OCI-LY3 (cell line): ENCODE measurements around the gene NNMT.

ENCODE experiments used
- H2AFZ ChIP-seq: fragments of 200-600, 300-600 bp; shearing (Covaris generic); 2 replicates; pipeline ENCODE4 v1.6.0; 2014; ENCODE audit warnings: antibody characterized with exemption, low read depth, low read length
- H3K27ac ChIP-seq: fragments of 200-600, 300-600 bp; sonication (generic); 2 replicates; pipeline ENCODE4 v1.5.1; 2014; ENCODE audit warnings: mild to moderate bottlenecking, low read length, moderate library complexity, mixed read lengths
- H3K27me3 ChIP-seq: fragments of 200-600, 300-600 bp; sonication (generic); 2 replicates; pipeline ENCODE4 v1.6.1; 2014; ENCODE audit warnings: low read depth, low read length, mixed read lengths
- H3K36me3 ChIP-seq: fragments of 200-600, 300-600 bp; sonication (generic); replicated peaks from 2 replicates; pipeline ENCODE3; 2014; ENCODE audit warnings: low read depth, low read length, mixed read lengths
- H3K4me1 ChIP-seq: fragments of 300-600, 200-600 bp; sonication (generic); 2 replicates; pipeline ENCODE4 v1.6.1; 2014; ENCODE audit warnings: low read length, mixed read lengths
- H3K4me2 ChIP-seq: fragments of 200-600, 300-600 bp; sonication (generic); 2 replicates; pipeline ENCODE4 v1.6.1; 2014; ENCODE audit warnings: low read length, mixed read lengths
- H3K4me3 ChIP-seq: fragments of 300-600, 200-600 bp; sonication (generic); 2 replicates; pipeline ENCODE4 v1.5.1; 2014; ENCODE audit warnings: antibody characterized with exemption, mild to moderate bottlenecking, low read length, moderate library complexity
- H3K79me2 ChIP-seq: fragments of 300-600, 200-600 bp; shearing (Covaris generic); 2 replicates; pipeline ENCODE4 v1.6.1; 2014; ENCODE audit warnings: mild to moderate bottlenecking, low read length, mixed read lengths
- H3K9ac ChIP-seq: fragments of 300-600, 200-600 bp; shearing (Covaris generic); 2 replicates; pipeline ENCODE4 v1.6.0; 2014; ENCODE audit warnings: mild to moderate bottlenecking, low read length, moderate library complexity
- H3K9me3 ChIP-seq: fragments of 200-600, 300-600 bp; shearing (Covaris generic); 2 replicates; pipeline ENCODE4 v1.6.1; 2014; ENCODE audit warnings: low read length, mixed read lengths; ENCODE audit not compliant: insufficient read depth
- H4K20me1 ChIP-seq: fragments of 200-600, 300-600 bp; sonication (generic); 2 replicates; pipeline ENCODE4 v1.6.1; 2016; ENCODE audit warnings: low read length, mixed read lengths; ENCODE audit not compliant: insufficient read depth
- EZH2phosphoT487 ChIP-seq: fragments of 200-600 bp; shearing (Covaris generic); IDR thresholded peaks from 2 replicates; pipeline ENCODE4 v1.6.1; 2018; ENCODE audit warnings: antibody characterized with exemption, mixed run types, low read depth
- TF ChIP-seq, protein P1 (sequence below): fragments of 200-600, 300-600 bp; sonication (generic); IDR thresholded peaks from 2 replicates; pipeline ENCODE4 v1.5.1; 2014; ENCODE audit warnings: antibody characterized with exemption, low read length, low read depth

The NNMT gene

DNA sequence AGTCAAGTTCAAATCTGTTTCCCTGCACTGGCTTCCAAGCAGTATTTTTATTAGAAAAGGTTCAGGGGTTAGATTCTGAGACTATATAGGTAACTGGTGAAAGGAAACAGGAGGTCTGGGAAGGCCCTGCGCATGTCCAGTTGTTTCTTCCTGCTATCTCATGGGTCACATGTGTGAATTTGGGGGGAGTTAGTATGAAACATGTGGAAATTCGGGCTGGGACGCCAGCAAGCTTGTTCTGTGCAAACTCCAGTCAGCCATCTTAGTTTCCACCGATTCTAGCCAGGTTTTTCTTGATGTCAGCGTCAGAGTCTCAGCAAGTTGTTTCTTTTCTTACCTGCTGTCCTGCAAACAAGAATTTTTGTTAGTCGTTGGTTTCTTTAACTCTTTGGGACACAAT is 46.8 kb downstream of the NNMT start:
- no peak for TF ChIP-seq EZH2phosphoT487
- TF ChIP-seq, protein P1, sequence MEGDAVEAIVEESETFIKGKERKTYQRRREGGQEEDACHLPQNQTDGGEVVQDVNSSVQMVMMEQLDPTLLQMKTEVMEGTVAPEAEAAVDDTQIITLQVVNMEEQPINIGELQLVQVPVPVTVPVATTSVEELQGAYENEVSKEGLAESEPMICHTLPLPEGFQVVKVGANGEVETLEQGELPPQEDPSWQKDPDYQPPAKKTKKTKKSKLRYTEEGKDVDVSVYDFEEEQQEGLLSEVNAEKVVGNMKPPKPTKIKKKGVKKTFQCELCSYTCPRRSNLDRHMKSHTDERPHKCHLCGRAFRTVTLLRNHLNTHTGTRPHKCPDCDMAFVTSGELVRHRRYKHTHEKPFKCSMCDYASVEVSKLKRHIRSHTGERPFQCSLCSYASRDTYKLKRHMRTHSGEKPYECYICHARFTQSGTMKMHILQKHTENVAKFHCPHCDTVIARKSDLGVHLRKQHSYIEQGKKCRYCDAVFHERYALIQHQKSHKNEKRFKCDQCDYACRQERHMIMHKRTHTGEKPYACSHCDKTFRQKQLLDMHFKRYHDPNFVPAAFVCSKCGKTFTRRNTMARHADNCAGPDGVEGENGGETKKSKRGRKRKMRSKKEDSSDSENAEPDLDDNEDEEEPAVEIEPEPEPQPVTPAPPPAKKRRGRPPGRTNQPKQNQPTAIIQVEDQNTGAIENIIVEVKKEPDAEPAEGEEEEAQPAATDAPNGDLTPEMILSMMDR = no peak
- Histone ChIP-seq H3K27me3 (peaks cover 13% of the 10 kb centered on the region), H3K9ac (no peak overlapping the region), H3K79me2 (no peaks in the 10 kb centered on the region), H3K36me3 (no peaks in the 10 kb centered on the region), H2AFZ (no peak overlapping the region), H3K9me3 (peaks cover 9% of the 10 kb centered on the region), H3K4me2 (no peak overlapping the region), H3K4me1 (0 out of 2 replicates have a peak, but pooled peaks cover 11% of the 10 kb centered on the region), H4K20me1 (no peaks in the 10 kb centered on the region), H3K27ac (no peak overlapping the region), H3K4me3 (no peak overlapping the region)

DNA sequence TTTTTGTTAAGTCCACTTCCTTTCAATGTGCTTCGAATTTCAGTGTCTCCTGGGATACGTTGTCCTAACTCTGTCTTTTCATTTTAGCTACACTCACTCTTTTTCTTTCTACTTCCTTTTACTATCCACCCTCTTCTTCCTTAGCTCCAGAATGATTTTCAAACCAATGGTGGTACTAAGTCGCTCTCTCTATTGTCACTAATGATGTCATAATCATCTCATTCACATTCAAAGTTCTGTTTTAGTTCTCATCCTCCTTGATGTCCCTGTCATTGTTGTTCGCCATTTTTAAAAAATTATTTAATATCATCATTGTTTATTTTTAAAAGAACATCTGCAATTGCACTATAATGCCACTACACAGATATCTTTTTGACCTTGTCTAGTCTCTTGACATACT is 47.3 kb downstream of the NNMT start:
- Histone ChIP-seq H2AFZ (no peak overlapping the region), H3K27ac (no peak overlapping the region), H3K9me3 (peaks cover 9% of the 10 kb centered on the region), H3K4me3 (no peak overlapping the region), H3K27me3 (peaks cover 9% of the 10 kb centered on the region), H3K4me1 (0 out of 2 replicates have a peak, but pooled peaks cover 11% of the 10 kb centered on the region), H3K4me2 (no peak overlapping the region), H3K9ac (no peak overlapping the region), H3K79me2 (no peaks in the 10 kb centered on the region), H4K20me1 (no peaks in the 10 kb centered on the region), H3K36me3 (no peaks in the 10 kb centered on the region)
- TF ChIP-seq, protein P1 = no peak
- no peak for TF ChIP-seq EZH2phosphoT487

DNA sequence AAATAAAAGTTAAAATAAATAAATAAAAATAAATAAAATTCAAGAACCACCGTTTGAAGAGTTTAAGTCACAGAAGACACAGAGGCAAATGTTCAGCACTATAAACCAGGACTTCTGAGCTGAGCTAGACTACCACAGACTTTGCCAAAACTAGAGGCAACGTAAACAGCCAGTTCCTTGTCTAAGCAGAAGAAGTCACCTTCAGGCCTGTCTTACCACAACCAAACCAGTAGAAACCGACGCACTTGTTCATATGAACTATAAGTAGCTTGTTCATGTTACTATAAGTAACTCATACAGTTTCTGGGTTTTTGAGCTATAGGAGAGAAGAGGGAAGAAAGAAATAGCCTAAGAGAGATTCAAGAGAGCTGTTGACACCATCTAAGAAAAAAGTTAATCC is 48.3 kb downstream of the NNMT start:
- H3K36me3 ChIP-seq = no peaks in the 10 kb centered on the region
- peaks cover 9% of the 10 kb centered on the region for H3K9me3 ChIP-seq
- H4K20me1 ChIP-seq = no peaks in the 10 kb centered on the region
- H3K27me3 ChIP-seq = no peaks in the 10 kb centered on the region
- H3K9ac ChIP-seq = no peak overlapping the region
- H3K4me1 ChIP-seq = 0 out of 2 replicates have a peak, but pooled peaks cover 11% of the 10 kb centered on the region
- TF ChIP-seq, protein P1 = no peak
- no peak for TF ChIP-seq EZH2phosphoT487
- H3K4me3 ChIP-seq = no peak overlapping the region
- H3K79me2 ChIP-seq = no peaks in the 10 kb centered on the region
- no peak overlapping the region for H3K4me2 ChIP-seq
- no peak overlapping the region for H3K27ac ChIP-seq
- H2AFZ ChIP-seq = no peak overlapping the region

DNA sequence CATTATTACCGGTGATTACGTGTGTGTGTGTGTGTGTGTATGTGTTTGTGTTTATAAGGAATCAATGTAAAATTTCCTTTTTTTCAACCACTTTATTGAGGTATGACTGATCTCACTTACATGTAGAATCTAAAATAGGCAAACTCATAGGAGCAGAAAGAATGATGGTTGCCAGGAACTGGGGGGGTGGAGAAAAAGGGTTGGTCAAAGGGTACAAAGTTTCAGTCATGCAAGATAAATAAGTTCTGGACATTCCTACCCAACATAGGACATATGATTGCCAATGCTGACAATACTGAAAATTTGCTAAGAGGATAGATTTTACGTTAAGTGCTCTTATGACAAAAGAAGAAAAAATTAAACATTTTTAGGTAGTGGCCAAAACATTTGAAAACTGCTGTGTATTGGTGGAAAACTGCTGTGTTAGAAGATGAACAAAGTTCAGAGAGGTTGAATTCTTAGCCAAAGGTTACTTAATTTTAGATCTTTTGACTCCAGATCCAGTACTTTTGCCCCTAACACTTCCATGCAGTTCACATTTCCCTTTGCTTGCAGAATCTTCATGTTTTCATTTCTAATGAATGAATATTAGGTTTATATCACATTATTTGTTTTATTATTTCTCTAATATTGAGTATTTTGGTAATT is 49.5 kb downstream of the NNMT start:
- H3K4me2 ChIP-seq = no peak overlapping the region
- H3K9me3 ChIP-seq = peaks cover 9% of the 10 kb centered on the region
- no peak overlapping the region for H3K4me3 ChIP-seq
- H3K27ac ChIP-seq = no peak overlapping the region
- H2AFZ ChIP-seq = no peak overlapping the region
- no peak overlapping the region for H3K9ac ChIP-seq
- 0 out of 2 replicates have a peak, but pooled peaks cover 7% of the 10 kb centered on the region for H3K4me1 ChIP-seq
- H3K27me3 ChIP-seq = no peaks in the 10 kb centered on the region
- H3K36me3 ChIP-seq = no peaks in the 10 kb centered on the region
- TF ChIP-seq EZH2phosphoT487 = no peak
- TF ChIP-seq, protein P1 = no peak
- no peaks in the 10 kb centered on the region for H4K20me1 ChIP-seq
- H3K79me2 ChIP-seq = no peaks in the 10 kb centered on the region
